T-cell (primary cell): Measurements from ENCODE around the gene NLRP12. TPM values are rescaled to one million over a fixed set of nuclear protein-coding genes. Genes with fewer than 3 reads are reported as not detected.

Source experiments
- ATAC-seq, 4 experiments: fragments of 200-7000 bp in 3 of 4; fragments of 150-1000 bp in 1 of 4; cut with Tn5 transposase; replicated peaks in 1 of 4; 1 replicate in 3 of 4; 2 replicates in 1 of 4; pipeline ENCODE4 v1.10.0; 2021; ENCODE audit warnings: moderate library complexity in 3 of 4, mild to moderate bottlenecking in 2 of 4, moderate number of reproducible peaks in 1 of 4
- CTCF ChIA-PET, 2 donors: fragments of 300-600 bp; sonication (Branson Sonifier 250); formaldehyde crosslinking; loops; one replicate each; lab custom pipeline; 2022; ENCODE audit warnings: antibody characterized with exemption in 2 of 2; lab: Charles Lee
- POLR2A ChIA-PET, 2 donors: fragments of 300-600 bp; sonication (Branson Sonifier 250); formaldehyde crosslinking; loops; one replicate each; lab custom pipeline; 2022; ENCODE audit warnings: antibody characterized with exemption in 2 of 2; lab: Charles Lee
- DNase-seq, 35 experiments: peaks; one replicate each; pipeline versions ENCODE4 v3.0.0 to v3.0.0-alpha.2; 2013 to 2023
- H3K27ac ChIP-seq: one replicate; pipeline ENCODE4 v1.5.1; 2013; ENCODE audit warnings: low read length
- H3K27me3 ChIP-seq, 2 experiments: replicated peaks in 1 of 2; 1 replicate in 1 of 2; 2 replicates in 1 of 2; pipeline versions ENCODE4 v1.6.1 to v1.7.0; 2013; ENCODE audit warnings: low read length in 1 of 2, mixed read lengths in 1 of 2; ENCODE audit not compliant: control insufficient read depth in 2 of 2, insufficient read depth in 2 of 2; ENCODE audit errors: extremely low read depth in 1 of 2
- H3K36me3 ChIP-seq, 2 donors: 1 replicate in 1 of 2; 2 replicates in 1 of 2; pipeline versions ENCODE4 v1.6.1 to v1.7.0; 2013; ENCODE audit warnings: low read length in 1 of 2; ENCODE audit not compliant: control insufficient read depth in 2 of 2, insufficient read depth in 1 of 2; ENCODE audit errors: extremely low read depth in 1 of 2
- H3K4me1 ChIP-seq, 2 experiments: 1 replicate in 1 of 2; 2 replicates in 1 of 2; pipeline versions ENCODE4 v1.6.1 to v1.7.0; 2013; ENCODE audit warnings: low read length in 2 of 2, mixed read lengths in 1 of 2; ENCODE audit not compliant: insufficient read depth in 2 of 2, control insufficient read depth in 1 of 2; ENCODE audit errors: extremely low read depth in 1 of 2
- H3K4me3 ChIP-seq, 2 donors: 1 replicate in 1 of 2; 2 replicates in 1 of 2; pipeline versions ENCODE4 v1.5.1 to v1.7.0; 2013; ENCODE audit warnings: mild to moderate bottlenecking in 2 of 2, low read length in 1 of 2, moderate library complexity in 1 of 2; ENCODE audit not compliant: control insufficient read depth in 1 of 2; ENCODE audit errors: extremely low read depth in 1 of 2
- H3K9me3 ChIP-seq: 2 replicates; pipeline ENCODE4 v1.7.0; 2013
- H3K27ac Mint-ChIP-seq, 2 donors: one replicate each; pipeline ENCODE4 v1.8.0; 2020 to 2021; ENCODE audit warnings: mild to moderate bottlenecking in 2 of 2, mixed read lengths in 2 of 2
- H3K27me3 Mint-ChIP-seq, 2 donors: one replicate each; pipeline ENCODE4 v1.8.0; 2021 to 2022; ENCODE audit warnings: mixed read lengths in 2 of 2
- H3K36me3 Mint-ChIP-seq: one replicate; pipeline ENCODE4 v1.8.0; 2021; ENCODE audit warnings: mixed read lengths
- H3K4me1 Mint-ChIP-seq, 3 donors: one replicate each; pipeline ENCODE4 v1.8.0; 2020 to 2022; ENCODE audit warnings: mixed read lengths in 3 of 3, mild to moderate bottlenecking in 1 of 3
- H3K4me3 Mint-ChIP-seq, 3 donors: one replicate each; pipeline ENCODE4 v1.8.0; 2020 to 2022; ENCODE audit warnings: mild to moderate bottlenecking in 3 of 3, mixed read lengths in 3 of 3, moderate library complexity in 3 of 3
- H3K9me3 Mint-ChIP-seq, 3 donors: one replicate each; pipeline ENCODE4 v1.8.0; 2020 to 2022; ENCODE audit warnings: mixed read lengths in 3 of 3
- WGBS: methylation state at CpG from one replicate; pipeline ENCODE4 v1.1.5; 2013; ENCODE audit warnings: missing lambda C conversion rate; ENCODE audit not compliant: insufficient coverage; 5-methylcytosine and 5-hydroxymethylcytosine counted together
- total RNA-seq, 35 experiments: library from RNA in 6 of 35; stranded (reverse) in 6 of 35; fragments of 120-200 nt in 1 of 35; gene quantifications; one replicate each; pipeline versions ENCODE4 v1.2.1 to v1.2.4 and lab custom pipeline; 2013 to 2026

The NLRP12 gene
- total RNA-seq, 5 donors from 2014 or later (not counting 1 experiment from before 2014, with no cell fraction given), result not detected

- Mint-ChIP-seq H3K27me3 (peaks cover 44 to 50% of the 10 kb centered on the region in 2 donors), H3K9me3 (no peaks in the 10 kb centered on the region), H3K27ac (no peak overlapping the region), H3K4me1 (no peaks in the 10 kb centered on the region), H3K36me3 (no peaks in the 10 kb centered on the region), H3K4me3 (no peak overlapping the region)
- Histone ChIP-seq H3K27me3 (peaks cover 0 to 51% of the 10 kb centered on the region in 2 experiments), H3K4me3 (no peak overlapping the region), H3K36me3 (no peaks in the 10 kb centered on the region), H3K4me1 (no peaks in the 10 kb centered on the region), H3K9me3 (no peaks in the 10 kb centered on the region), H3K27ac (no peak overlapping the region)
- CTCF ChIA-PET, result no interaction called here
- 90% methylated on average over 2 of the region's 7 CpGs for WGBS
- POLR2A ChIA-PET, result no interaction called here
- ATAC-seq, result no peak
- DNase-seq, result no peak
Observed at GRCh38 chr19:53826876-53827275, 2.8 kb upstream of the NLRP12 start.

- no peaks in the 10 kb centered on the region for H3K4me1 Mint-ChIP-seq
- no peak overlapping the region for H3K4me3 Mint-ChIP-seq
- H3K9me3 ChIP-seq, result no peaks in the 10 kb centered on the region
- no peaks in the 10 kb centered on the region for H3K36me3 Mint-ChIP-seq
- H3K4me1 ChIP-seq, result no peaks in the 10 kb centered on the region
- POLR2A ChIA-PET, result no interaction called here
- no peak overlapping the region for H3K4me3 ChIP-seq
- peaks cover 26 to 33% of the 10 kb centered on the region in 2 donors for H3K27me3 Mint-ChIP-seq
- DNase-seq, result no peak
- H3K36me3 ChIP-seq, result no peaks in the 10 kb centered on the region
- H3K27me3 ChIP-seq, result peaks cover 0 to 28% of the 10 kb centered on the region in 2 experiments
- no peaks in the 10 kb centered on the region for H3K9me3 Mint-ChIP-seq
- ATAC-seq, result no peak
- 57% methylated on average over 6 of the region's 12 CpGs for WGBS
- H3K27ac ChIP-seq, result no peak overlapping the region
- no peak overlapping the region for H3K27ac Mint-ChIP-seq
- CTCF ChIA-PET, result no interaction called here
Observed at GRCh38 chr19:53823380-53824120, 564 bp downstream of the NLRP12 start.

GRCh38 chr19:53819861-53820260, 4.3 kb downstream of the NLRP12 start:
- H3K27ac Mint-ChIP-seq, result no peak overlapping the region
- no peak for ATAC-seq
- H3K4me3 Mint-ChIP-seq, result no peak overlapping the region
- Histone ChIP-seq H3K27ac (no peak overlapping the region), H3K4me3 (no peak overlapping the region), H3K9me3 (no peaks in the 10 kb centered on the region), H3K27me3 (peaks cover 0 to 27% of the 10 kb centered on the region in 2 experiments), H3K36me3 (no peaks in the 10 kb centered on the region), H3K4me1 (no peaks in the 10 kb centered on the region)
- WGBS, result 49% methylated on average over 4 of the region's 5 CpGs
- CTCF ChIA-PET, result no interaction called here
- peaks cover 20% of the 10 kb centered on the region in 2 donors for H3K27me3 Mint-ChIP-seq
- no peaks in the 10 kb centered on the region for H3K36me3 Mint-ChIP-seq
- POLR2A ChIA-PET, result no interaction called here
- H3K9me3 Mint-ChIP-seq, result no peaks in the 10 kb centered on the region
- no peaks in the 10 kb centered on the region for H3K4me1 Mint-ChIP-seq
- DNase-seq, result no peak

- Mint-ChIP-seq H3K9me3 (no peaks in the 10 kb centered on the region), H3K4me3 (no peak overlapping the region), H3K27ac (no peak overlapping the region), H3K27me3 (peaks cover 10 to 13% of the 10 kb centered on the region in 2 donors), H3K36me3 (no peaks in the 10 kb centered on the region), H3K4me1 (no peaks in the 10 kb centered on the region)
- Histone ChIP-seq H3K9me3 (no peaks in the 10 kb centered on the region), H3K36me3 (no peaks in the 10 kb centered on the region), H3K4me3 (no peak overlapping the region), H3K27ac (no peak overlapping the region), H3K4me1 (no peaks in the 10 kb centered on the region), H3K27me3 (peaks cover 0 to 17% of the 10 kb centered on the region in 2 experiments)
- ChIA-PET POLR2A (no interaction called here), CTCF (no interaction called here)
- 87% methylated on average over 6 of the region's 13 CpGs for WGBS
- ATAC-seq, result no peak
- no peak for DNase-seq
Observed at GRCh38 chr19:53818756-53819155, 5.4 kb downstream of the NLRP12 start.

GRCh38 chr19:53813996-53814395, 10.1 kb downstream of the NLRP12 start:
- Histone ChIP-seq H3K27ac (no peak overlapping the region), H3K9me3 (no peaks in the 10 kb centered on the region), H3K4me1 (no peaks in the 10 kb centered on the region), H3K4me3 (no peak overlapping the region), H3K36me3 (no peaks in the 10 kb centered on the region), H3K27me3 (peaks cover 0 to 7% of the 10 kb centered on the region in 2 experiments)
- H3K27me3 Mint-ChIP-seq, result no peaks in the 10 kb centered on the region
- CTCF ChIA-PET, result no interaction called here
- no peak for ATAC-seq
- no peaks in the 10 kb centered on the region for H3K36me3 Mint-ChIP-seq
- 28% methylated on average over 3 of the region's 4 CpGs for WGBS
- H3K27ac Mint-ChIP-seq, result no peak overlapping the region
- no peaks in the 10 kb centered on the region for H3K4me1 Mint-ChIP-seq
- no peak for DNase-seq
- no peak overlapping the region for H3K4me3 Mint-ChIP-seq
- H3K9me3 Mint-ChIP-seq, result no peaks in the 10 kb centered on the region
- POLR2A ChIA-PET, result no interaction called here

- no peaks in the 10 kb centered on the region for H3K9me3 Mint-ChIP-seq
- ATAC-seq (no peak), DNase-seq (no peak)
- H3K27ac Mint-ChIP-seq, result no peak overlapping the region
- no peaks in the 10 kb centered on the region for H3K4me1 Mint-ChIP-seq
- Histone ChIP-seq H3K27ac (no peak overlapping the region), H3K4me3 (no peak overlapping the region), H3K4me1 (no peaks in the 10 kb centered on the region), H3K27me3 (peaks cover 0 to 7% of the 10 kb centered on the region in 2 experiments), H3K36me3 (no peaks in the 10 kb centered on the region), H3K9me3 (no peaks in the 10 kb centered on the region)
- no peaks in the 10 kb centered on the region for H3K36me3 Mint-ChIP-seq
- no peak overlapping the region for H3K4me3 Mint-ChIP-seq
- WGBS, result 58% methylated on average over 4 of the region's 7 CpGs
- ChIA-PET POLR2A (no interaction called here), CTCF (no interaction called here)
- H3K27me3 Mint-ChIP-seq, result peaks cover 0 to 1% of the 10 kb centered on the region in 2 donors
Observed at GRCh38 chr19:53812335-53812734, 11.8 kb downstream of the NLRP12 start.
